Subcutaneous adipose tissue (tissue), 4 donors: ENCODE data around the gene CCDC188. TPM values are rescaled to one million over a fixed set of nuclear protein-coding genes. Genes with fewer than 3 reads are reported as not detected.

Experiments used
- CTCF ChIP-seq: fragments of 450-650 bp; IDR thresholded peaks from one replicate; pipeline ENCODE4 v1.5.1; 2016; ENCODE audit warnings: low read depth, mild to moderate bottlenecking, control low read depth, antibody characterized with exemption, moderate library complexity
- total RNA-seq, 4 donors: library from RNA; depleted of rRNA; stranded (reverse); fragments of >200 nt; gene quantifications; one replicate each; pipeline ENCODE4 v1.1.0, GENCODE V29; 2016

The CCDC188 gene
- total RNA-seq, 4 donors from 2014 or later = 1.3 to 3.0 TPM; not detected in 2

GRCh38 chr22:20194681-20195593 lies 44.1 kb upstream of the CCDC188 start:
- no peak for TF ChIP-seq CTCF

GRCh38 chr22:20193761-20194494 lies 43.1 kb upstream of the CCDC188 start:
- no peak for TF ChIP-seq CTCF

GRCh38 chr22:20192972-20193760 lies 42.3 kb upstream of the CCDC188 start:
- TF ChIP-seq CTCF = no peak

- no peak for TF ChIP-seq CTCF
Observed at GRCh38 chr22:20192293-20192971, 41.6 kb upstream of the CCDC188 start.

GRCh38 chr22:20191803-20192202 lies 40.9 kb upstream of the CCDC188 start:
- no peak for TF ChIP-seq CTCF

GRCh38 chr22:20191000-20191515 lies 40.2 kb upstream of the CCDC188 start:
- TF ChIP-seq CTCF = no peak
